HG02884 (cell line): ENCODE data around the gene TGDS.
A peak's percentile ranks its signal among the peaks of the same experiment; 100 is the strongest.
"Not testable (repeated sequence)": the region's sequence is repeated elsewhere in the genome, so short reads cannot be mapped to it uniquely, and the experiment has no call there.

Experiments used
- ATAC-seq: cut with Tn5 transposase; IDR thresholded peaks from one replicate; pipeline ENCODE4 v1.9.1; 2021; ENCODE audit warnings: mild to moderate bottlenecking, moderate library complexity; ENCODE audit not compliant: unreplicated experiment

TGDS gene

GRCh38 chr13:94556041-94556440 is 39.9 kb downstream of the TGDS start:
- ATAC-seq, result no peak

- ATAC-seq, result no peak
Measured at GRCh38 chr13:94553766-94554165, 42.2 kb downstream of the TGDS start.

GRCh38 chr13:94552095-94552494 is 43.9 kb downstream of the TGDS start:
- ATAC-seq, result no peak

DNA sequence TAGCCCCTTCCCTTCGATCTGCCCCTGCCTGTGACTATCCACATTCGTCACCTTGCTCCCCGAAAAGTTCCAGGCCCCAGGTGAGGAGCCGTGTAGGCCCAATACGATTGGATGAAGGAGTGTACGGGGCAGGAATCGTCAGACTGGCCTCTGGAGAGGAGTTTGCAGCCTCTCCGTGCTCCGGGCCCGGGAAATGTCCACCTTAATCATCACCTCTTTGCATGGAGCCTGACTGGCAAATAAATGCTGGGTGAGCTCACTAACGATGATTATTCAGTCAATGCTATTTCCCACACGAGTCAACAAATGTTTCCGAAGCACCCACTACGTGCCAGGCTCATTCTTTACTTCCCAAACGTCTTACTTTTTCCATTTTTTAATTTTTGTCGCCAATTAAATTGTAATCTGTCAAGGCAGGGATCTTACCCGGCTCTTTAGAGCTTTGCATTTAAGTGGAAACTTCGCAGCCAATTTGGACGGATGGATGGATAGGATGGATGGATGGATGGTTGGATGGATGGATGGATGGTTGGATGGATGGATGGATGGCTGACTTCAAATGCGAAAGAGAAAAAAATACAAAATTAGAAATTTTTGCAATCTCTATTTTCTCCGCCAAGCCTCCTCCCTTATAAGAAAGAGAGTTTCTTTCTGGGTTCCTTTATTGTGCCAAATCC is 45.8 kb downstream of the TGDS start:
- peak; percentile 6 for ATAC-seq

- ATAC-seq, result peak; percentile 88
Measured at GRCh38 chr13:94549232-94550061, 46.5 kb downstream of the TGDS start.

DNA sequence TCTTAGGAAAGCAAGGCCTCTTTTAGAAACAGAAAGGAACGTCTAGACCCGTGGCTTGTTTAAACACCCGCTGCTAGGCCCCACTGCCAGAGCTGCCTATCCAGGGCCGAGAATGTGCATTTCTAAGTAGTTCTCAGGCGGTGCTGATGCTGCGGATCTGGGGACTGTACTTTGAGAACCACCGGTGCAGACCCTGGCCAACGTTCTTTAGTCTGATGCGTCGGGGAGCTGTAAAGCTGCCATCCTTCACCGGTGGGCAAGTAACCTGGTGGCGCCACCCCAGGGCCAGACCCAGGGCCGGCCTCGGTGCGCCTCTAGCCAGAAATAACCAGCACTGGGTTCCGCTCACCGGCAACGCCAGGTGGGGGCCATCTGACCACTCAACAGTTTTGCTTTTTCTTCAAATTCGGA is 47.1 kb downstream of the TGDS start:
- ATAC-seq, result peak; percentile 44

DNA sequence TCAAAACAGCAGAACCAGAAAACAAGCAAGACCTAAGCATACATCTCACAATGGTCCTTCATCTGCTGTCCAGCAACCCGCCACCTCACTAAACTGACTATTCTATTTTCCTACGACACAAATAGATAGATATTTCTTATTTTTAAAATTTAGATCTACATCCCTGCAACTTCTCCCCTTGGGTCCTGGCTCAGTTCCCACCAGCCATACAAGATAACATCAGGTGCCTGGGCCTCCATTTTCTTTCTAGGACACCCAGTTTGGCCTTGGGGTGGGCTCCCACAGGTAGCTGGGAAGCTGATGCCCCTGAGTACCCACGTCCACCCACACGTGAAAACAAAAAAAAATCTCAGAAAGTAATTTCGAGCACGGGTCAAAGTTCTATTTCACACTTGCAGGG is 47.6 kb downstream of the TGDS start:
- no peak for ATAC-seq

DNA sequence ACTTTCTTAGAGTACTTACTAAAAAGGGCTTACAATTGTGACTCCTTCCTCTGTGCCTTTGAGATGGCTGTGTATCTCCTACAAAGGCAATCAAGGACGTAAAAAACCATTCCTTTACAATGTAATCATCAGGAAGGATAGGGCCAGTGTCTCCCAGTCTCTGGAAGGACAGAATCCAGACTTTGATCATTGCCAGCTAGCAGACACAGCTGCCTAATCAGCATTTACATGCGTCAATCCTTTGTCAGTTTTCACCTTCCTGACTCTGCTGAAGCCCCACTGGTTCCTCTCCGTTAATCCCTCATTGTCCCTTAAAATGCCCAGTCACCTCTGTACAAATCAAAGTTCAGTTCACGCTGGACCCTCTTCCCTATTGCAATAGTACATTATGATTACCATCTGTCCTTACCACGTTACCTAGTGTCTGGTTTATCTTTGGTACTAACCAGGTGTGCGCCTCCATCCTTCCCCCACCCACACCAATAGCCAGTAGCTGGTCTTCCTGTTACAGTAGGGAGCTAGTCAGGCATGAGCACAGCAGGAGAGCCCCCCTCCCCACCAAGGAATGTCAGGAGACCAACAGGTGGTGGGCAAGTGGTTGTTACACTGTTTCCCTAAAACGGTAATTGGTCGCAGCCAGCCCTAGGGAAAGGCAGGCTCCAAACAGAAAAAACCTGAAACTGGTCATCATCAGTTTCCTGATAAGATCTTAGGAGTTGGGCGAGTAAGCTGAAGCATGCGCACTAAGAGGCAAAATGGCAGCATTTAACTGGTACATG is 49.7 kb downstream of the TGDS start:
- ATAC-seq, result no peak

DNA sequence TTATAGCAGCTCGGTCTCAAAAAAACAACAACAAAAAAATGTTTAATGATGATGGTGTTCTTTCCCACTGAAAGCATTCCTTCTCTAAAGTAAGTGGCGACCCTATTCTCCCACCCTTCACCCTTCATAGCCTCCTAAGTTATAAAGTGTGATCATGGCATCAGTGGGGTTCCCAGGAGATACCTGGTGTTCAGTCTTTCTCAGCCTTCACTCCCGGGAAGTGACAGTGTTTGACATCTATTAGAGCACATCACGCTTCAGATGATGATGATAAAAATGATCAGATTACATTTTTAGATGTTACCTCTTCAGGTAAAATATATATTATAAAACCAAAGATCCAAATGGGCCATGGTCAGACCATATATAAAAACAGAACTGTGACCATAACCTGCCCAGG is 51.0 kb downstream of the TGDS start:
- no peak for ATAC-seq

- no peak for ATAC-seq
Measured at GRCh38 chr13:94542917-94543316, 53.0 kb downstream of the TGDS start.

DNA sequence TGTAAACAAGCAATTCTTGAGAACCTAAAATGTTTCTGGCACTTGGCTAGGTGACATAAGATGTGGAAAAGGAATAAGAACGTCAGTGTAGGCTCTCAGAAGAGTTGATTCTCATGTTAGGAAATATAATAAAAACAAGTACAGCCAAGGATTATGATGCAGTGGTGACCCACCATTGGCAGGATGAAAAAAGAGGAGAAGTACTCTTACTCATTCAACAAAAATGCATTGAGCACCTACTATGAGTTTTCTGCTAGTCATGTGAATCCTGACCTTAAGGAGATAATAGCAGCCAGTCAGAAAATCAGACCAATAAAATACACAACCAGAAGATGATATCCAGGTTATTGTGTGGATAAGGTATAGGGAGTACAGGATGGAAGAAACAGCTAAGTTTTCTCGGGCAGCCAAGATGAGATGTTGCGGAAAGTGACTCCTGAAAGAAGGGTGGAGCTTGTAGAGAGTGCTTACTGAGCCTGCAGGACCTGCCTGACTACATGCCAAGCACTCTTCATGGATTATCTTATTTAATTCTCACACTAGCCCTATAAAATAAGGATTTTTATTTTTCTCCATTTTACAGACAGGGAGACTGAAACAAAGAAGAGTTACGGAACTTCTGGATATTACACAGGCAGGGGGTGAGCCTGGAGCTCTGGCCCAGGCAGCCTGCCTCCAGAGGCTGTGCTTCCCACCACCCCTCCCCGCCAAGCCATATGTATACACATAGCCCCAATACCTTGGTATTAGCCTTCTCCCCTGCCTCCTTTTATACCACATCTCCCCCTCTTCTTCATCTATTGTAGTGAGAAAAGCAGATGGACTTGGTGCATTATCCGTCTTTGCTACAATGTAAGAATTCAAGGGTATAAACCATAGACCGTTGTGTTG is 58.0 kb downstream of the TGDS start:
- ATAC-seq, result no peak

GRCh38 chr13:94535775-94536174 is 60.2 kb downstream of the TGDS start:
- no peak for ATAC-seq

GRCh38 chr13:94535231-94535630 is 60.7 kb downstream of the TGDS start:
- no peak for ATAC-seq

- ATAC-seq, result no peak
Measured at GRCh38 chr13:94534166-94534565, 61.8 kb downstream of the TGDS start.

GRCh38 chr13:94532278-94532677 is 63.7 kb downstream of the TGDS start:
- ATAC-seq, result not testable (repeated sequence)

GRCh38 chr13:94526956-94527355 is 69.0 kb downstream of the TGDS start:
- ATAC-seq, result not testable (repeated sequence)

- no peak for ATAC-seq
Measured at GRCh38 chr13:94525781-94526180, 70.2 kb downstream of the TGDS start.

DNA sequence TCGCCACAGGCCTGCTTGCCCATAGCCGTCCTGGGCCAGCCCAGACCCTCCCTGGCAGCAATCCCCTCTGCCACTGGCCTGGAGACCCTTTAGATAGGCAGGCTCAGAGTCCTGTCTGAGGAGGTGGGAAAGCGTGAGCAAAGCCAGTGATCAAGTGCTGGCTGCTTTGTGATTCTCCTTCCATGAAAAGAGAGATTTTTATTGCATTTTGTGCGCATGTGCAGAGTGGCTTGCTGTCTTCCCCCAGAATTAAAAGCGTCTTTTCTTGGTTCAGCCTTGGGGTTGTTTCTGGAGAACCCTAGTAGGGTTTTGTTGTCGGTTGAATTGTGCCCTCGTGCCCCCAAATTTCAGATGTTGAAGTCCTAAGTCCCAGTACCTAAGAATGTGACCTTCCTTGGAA is 71.5 kb downstream of the TGDS start:
- ATAC-seq, result no peak
